Kidney glomerular epithelial cell (primary cell): ENCODE results near the gene ITPK1.
"Not testable (repeated sequence)": the region's sequence is repeated elsewhere in the genome, so short reads cannot be mapped to it uniquely, and the experiment has no call there.

ENCODE experiments used
- DNase-seq: peaks from one replicate; lab custom pipeline; 2025; lab: John Stamatoyannopoulos, UW

ITPK1 gene

DNA sequence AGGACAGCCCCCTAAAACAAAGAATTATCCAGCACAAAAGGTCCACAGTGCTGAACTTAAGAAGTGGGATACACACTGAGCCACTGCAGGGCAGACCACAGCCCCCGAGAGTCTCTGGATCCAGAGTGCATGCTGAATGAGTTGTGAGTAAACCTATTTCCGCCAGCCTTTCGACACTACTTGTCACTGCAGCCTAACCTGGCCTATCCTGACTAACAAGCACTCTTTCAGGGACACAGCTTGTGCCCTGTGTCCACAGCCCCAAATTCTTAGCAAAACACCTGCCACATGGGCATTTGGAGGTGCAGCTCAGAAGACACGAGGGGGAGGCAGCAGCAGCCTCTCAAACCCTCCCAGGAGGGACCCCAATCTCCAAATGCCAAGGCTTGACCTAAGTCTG lies 31.3 kb downstream of the ITPK1 start:
- DNase-seq: no peak

DNA sequence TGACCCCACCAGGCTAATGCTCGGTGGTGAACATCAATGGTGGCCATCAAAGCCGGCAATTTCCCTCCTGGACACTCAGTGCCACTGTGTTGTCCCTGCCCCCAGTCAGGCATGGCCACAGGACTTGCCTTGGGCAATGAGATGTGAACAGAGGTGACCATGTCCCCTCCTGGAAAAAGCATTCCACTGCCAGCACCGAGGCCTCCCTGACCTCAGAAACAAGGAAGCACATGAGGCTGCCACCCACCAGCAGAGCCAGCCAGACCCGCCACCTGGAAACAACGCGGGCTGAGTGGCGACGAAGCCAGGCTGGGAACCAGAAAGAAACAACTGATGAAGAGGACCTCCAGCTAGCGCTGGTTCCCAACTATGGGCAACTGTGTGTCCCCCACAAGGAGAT lies 31.8 kb downstream of the ITPK1 start:
- no peak for DNase-seq

DNA sequence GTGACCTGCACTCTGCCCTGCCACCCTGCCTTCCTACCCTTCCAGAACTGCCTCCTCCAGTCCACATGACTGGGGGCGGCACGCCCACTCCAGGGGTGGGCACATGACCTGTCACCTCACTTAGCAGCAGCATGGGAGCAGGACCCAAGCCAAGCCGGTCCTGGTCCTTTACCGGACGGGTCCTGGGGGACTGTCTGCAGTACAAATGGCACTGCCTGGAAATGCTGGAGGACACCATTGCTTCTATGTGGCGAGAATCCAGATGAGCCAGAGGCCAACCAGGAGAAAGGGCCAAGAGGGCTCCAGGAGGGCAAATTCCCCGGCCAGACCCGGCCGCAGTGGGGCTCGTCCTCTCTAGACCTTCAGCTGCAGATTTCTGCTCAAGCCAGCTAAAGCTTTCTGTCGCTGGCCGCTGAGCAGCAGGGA lies 33.1 kb downstream of the ITPK1 start:
- no peak for DNase-seq

DNA sequence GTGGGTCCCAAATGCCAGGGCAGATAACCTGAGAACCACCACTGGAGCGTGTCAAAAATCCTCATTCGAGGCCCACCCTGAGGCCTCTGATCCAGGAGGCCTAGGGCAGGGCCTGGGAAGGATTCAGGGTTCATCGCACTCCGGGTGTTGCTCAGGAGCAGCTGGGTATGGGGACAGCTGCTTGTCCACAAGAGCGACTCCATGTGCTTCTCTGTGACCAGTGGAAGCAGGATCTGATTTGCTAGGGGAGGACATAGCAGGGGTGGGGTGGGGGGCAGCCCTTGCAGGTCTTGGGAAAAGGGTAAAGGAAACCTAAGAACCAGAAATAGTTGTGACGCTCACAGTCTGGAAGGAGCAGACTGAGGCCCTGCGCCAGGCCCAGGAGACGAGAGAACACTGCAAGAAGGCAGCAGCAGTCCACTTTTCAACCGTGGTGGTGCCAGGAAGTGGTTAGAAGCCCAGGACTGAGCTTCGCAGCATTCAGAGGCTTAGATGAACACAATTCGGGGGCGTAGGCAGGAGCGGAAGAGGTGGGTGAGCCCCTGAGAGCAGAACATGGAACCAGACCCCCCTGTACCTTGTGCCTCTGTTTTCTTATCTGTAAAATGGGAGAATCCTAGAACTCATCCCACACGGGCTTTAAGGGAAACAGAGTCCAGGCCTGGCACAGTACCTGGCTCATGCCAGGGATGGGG lies 33.7 kb downstream of the ITPK1 start:
- no peak for DNase-seq

DNA sequence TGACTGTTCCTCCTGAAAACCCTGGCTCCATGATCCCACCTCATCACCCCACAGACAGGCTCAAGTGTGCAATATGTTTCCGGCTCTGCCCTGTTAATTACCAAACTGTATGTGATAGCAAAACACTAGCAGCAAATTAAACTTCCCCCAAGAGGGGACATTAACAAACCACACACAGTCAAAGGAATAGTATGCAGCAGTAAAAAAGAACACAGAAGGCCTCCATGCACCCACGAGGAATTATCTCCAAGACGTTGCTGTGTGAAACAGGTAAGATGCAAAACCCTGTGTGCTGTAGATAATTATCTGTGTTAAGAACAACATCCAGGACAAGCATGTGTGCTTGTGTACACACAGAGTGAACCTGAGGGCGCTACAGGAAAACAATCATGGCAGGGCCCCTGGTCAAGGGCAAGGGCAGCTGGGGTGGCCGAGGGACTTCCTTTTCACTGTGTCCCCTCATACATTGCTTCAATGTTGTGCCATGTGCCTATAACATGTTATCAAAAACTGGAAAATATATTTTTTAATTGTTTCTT lies 35.8 kb downstream of the ITPK1 start:
- no peak for DNase-seq

DNA sequence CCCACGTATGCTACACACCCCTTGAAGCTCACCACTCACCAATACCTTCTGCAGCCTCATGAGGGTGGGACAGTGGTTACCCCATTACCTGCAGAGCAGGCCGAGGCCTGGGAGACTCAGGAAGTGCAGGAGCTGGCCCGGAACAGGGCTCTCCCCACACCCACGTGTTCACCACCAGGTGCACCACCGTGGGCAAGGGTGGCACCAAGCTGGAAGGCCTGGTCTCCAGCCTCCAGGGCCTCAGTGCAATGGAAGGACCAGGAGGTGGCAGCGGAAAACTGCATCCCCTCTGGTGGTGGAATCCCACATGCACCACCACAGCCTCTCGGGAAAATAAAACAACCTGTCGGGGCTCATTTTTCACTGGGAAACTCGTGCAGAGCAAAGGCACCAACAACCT lies 36.4 kb downstream of the ITPK1 start:
- DNase-seq: no peak

DNA sequence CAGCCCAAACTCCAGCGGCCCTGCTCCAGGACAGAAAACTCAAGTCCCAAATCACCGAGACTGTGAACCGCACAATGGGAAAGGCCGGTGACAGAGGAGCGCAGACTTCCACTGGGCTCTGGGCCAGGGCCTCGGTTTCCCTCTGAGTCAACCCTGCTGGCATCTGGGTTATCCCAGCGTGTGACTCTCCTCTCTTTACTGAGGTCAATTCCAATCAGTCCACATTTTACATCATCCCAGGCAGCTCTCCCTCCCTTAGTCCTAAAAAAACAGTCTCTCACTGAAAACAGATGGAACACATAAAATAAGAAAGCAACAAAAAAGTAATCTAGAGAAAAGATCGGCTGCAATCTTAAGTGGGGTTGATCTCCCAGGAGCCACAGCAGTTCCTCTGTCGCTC lies 36.9 kb downstream of the ITPK1 start:
- no peak for DNase-seq

DNA sequence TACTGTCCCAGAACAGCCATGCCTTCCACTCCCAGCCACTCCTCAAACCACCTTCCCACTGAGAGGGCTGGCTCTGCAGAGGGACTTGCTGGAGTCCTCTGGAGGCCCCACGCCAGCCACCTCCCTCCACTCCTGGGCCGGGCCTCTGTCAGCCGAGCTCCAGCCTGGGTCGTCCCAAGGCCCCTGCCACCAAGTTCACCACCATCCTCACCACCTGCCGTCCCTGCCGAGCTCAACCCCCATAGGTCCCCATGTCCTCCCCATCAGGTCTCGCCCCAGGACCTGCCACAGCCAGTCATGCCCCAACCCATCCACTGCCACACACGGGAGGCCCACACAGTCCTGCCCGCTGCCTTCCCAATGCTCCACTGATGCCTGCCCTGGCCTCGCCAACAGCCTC lies 39.0 kb downstream of the ITPK1 start:
- no peak for DNase-seq

DNA sequence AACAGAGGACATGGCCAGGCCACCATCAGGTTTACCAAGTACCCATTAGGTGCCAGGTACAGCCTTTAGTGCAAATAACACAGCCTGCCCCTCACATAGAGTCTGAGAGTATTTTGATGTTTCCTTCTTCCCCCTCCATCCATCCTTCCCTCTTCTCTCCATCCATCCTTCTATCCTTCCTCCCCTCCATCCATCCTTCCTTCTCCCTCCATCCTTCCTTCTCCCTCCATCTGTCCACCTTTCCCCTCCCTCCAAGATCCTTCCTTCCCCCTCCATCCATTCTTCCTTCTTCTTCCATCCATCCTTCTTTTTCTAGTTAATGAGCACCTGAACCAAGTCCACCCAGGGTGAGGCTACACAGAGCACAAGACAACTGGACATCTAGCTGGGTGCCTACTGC lies 39.8 kb downstream of the ITPK1 start:
- no peak for DNase-seq

DNA sequence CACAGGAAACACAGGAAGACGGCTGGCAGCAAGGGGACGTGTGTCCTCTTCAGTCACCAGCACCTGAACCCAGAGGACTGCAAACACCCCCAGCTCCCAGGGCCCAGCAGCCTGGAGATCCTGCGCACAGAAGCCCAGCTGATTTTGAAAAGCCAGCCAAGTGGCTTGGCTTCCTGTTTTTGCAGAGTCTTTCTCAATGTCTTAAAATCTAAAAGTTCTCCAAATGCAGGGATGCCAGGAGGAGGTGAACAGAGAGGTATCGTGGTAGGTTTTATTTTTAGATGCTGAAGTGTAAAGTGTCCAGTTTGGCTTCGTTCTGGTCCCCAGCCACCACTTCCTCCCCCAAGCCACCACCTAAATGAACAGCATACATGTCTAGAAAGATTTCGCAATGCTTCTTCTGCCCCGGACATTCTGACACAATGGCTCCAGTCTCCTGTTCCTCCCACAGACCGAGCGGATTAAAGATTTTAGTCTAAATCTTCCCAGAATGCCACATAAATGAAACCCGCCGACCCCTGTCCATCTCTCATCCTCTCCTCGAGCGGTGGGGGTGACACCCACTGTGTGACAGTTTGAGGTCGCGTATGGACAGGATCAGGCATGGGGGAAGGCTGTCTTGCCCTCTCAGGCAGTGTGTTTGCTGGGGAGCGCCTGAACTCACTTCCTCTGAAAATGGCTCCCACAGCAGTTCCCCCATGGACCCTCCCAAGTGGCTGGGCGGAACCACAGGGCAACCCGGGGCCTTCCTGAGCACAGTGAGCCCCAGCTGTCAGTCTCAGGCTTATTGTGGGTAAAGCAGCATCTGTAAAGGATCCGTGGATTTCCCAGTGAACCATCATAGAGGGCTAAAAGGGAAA lies 41.6 kb downstream of the ITPK1 start:
- DNase-seq: no peak

DNA sequence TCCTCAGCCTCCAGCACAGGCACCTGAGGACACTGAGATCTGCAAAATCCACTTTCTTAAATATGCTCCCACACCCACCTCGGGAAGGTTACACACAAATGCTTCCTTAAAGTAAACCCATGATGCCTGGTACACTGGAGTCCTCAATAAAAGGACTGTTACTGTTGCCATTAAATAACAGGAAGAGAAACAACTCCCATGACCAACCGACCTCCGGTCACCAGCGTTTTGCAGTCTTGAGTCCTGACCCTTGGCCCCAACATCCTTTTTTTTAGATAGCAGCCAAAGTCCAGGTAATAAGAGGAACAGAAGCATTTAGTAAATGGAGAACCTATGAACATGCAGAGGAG lies 42.4 kb downstream of the ITPK1 start:
- no peak for DNase-seq

DNA sequence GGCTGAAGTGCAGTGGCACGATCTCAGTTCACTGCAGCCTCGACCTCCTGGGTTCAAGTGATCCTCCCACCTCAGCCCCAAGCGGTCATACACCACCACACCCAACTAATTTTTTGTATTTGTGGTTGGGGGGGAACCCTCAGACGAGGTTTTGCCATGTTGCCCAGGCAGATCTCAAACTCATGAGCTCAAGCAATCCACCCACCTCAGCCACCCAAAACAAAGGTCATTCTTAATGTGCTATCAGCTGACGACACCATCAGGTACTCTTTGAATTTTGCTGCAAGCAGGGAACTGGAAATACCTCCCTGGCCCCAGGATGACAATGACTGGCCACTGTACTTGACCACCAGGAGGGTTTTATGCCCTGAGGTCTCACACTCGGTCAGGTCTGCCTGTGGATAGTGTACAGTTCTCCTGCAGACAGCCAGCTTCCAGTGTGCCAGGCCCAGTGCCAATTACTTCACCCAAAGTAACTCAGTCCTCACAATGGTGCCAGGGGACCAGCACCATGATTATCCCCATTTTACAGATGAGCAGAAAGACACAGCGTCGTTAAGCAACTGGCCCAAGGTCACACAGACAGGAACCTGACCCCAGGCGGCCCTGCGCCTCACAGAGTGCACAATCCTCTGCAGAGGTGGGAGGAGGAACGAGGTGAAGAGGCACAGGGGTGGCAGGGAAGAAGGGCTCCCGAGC lies 42.9 kb downstream of the ITPK1 start:
- DNase-seq: no peak

DNA sequence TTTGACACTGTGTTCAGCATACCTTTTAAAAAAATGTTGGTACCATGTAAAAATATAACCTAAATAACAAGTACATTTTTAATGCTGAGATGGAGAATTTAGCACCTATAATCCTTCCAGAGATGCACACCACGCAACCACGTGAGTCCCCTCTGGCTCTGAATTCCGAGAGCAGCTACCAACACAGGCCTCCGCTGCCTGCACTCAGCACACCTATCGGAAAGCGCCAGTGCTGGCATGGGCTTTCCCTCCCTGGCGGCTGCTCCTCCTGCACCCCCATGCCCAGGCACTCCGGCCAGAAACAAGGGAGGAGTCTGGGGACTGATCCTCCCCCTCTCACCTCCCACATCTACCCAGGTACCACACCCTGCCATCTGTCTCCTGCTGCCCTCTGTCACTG lies 47.0 kb downstream of the ITPK1 start:
- DNase-seq: no peak

DNA sequence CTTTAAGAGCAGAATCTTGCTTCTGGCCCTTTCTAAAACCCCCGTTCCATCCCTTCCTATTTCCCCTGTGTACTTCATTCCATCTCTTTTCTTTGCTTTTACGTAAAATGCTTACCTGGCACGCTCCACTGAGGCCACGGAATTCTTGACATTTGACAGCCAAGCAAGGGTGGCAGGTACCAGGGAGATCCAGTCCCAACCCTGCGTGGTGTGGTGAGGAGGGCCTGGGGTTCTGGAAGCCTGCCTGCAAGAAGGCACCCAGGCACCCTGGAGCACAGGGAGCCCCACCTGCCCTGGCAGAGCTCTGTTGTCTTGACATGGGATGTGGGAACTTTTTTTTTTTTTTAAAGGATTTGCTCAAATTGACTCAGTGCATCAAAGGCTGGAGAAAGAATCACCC lies 48.6 kb downstream of the ITPK1 start:
- peak; percentile 41 for DNase-seq

DNA sequence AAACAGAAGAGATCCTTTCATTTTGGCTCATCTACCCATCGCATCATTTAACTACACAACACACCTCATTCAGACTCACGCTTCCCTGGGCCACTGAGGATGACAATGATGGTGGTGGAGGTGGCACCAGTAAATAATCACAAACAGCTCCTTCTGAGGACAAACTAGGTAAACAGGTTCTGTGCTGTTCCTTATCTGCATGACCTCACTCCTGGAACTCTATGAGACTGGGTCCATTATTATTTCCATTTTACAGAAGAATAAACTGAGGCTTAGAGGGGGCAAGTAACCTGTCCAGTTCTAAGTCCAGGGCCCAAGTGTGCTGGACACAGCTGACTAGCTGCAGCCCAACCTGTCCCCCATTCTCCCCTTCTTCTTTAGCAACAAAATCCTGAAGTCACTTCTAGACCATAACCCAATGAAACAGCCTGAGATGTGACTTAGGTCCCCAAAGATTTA lies 50.4 kb downstream of the ITPK1 start:
- no peak for DNase-seq

DNA sequence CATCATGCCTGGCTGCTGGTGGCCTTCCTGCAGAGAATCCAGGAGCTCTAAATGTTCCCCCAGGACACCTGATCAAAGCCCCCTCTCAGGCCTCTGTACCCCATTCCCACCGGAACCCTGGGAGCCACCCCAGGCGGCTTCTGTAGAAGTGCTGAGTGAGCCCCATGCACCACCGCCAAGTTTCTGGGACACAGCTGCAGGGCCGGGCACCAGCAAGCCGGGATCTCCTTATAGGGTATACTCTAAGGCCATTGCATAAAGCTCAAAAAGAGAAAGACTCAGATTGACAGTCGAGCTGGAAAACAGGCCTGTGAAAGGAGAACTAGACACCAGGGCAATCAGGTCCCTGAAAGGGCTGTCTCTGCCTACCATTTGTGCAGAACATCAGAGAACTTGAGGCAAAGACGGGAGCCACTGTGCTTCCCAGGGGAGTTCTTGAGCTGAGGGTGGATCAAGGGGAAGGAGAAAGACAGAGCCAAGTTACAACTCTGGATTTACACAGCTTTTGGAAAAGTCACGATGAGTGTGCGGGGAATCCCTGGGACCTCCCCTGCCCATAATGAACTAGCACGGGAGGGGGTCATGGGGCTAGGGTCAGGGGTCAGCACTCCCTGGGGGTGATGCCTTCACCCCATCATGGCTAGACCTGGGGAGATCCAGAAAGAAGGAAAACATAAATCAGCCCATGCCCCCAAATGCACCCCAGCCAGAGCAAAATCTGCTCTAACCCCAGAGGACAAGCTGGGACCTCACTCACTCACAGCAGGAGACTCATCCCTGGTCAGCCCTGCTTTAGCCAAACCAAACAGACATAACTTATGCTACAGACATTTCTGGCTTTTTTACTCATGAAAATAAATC lies 51.1 kb downstream of the ITPK1 start:
- no peak for DNase-seq

DNA sequence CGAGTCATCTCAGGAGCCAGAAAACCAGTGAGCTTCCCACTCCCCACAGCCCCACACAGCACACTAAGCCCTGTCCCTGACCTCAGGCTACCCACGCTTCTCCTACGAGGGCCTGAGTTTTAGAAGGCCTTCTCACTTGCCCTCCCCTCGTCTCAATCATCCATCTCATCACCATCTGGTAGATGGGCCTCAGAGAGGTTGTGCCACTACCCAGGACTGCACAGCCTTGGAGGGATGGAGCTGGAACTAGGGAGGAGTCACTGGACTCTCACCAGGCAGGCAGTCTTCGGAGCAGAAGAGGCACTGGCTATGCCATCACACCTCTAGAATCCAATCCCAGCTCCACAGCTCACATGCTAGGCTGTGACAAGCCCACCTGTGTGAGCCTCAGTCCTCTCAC lies 52.3 kb downstream of the ITPK1 start:
- DNase-seq: no peak

DNA sequence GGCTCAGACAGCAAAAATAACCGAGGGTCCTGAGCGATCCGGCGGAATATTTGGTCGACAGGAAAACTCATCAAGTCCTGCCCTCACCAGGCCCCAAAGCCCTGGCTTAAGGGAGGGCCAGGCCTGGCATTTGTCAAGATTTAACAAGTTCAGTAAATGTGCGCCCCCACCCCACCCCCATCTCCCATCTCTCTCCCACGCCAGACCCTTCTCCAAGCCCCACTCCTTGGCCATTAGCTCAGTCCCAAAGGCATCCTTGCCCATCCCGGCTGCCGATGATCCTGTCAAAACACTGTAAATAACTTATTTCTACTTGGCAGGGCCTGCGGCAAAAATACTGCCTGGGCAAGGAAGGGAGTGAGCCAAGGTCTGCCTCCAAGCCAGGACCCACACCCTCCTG lies 52.8 kb downstream of the ITPK1 start:
- DNase-seq: no peak

DNA sequence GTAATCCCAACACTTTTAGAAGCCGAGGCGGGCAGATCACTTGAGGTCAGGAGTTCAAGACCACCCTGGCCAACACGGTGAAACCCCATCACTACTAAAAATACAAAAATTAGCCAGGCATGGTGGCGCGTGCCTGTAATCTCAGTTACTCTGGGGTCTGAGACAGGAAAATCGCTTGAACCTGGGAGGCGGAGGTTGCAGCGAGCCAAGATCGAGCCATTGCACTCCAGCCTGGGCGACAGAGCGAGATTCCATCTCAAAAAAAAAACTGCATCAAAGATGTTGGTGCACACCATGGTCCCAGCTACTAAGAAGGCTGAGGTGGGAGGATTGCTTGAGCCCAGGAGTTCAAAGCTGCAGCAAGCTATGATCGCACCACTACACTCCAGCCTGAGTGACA lies 53.7 kb downstream of the ITPK1 start:
- not testable (repeated sequence) for DNase-seq

DNA sequence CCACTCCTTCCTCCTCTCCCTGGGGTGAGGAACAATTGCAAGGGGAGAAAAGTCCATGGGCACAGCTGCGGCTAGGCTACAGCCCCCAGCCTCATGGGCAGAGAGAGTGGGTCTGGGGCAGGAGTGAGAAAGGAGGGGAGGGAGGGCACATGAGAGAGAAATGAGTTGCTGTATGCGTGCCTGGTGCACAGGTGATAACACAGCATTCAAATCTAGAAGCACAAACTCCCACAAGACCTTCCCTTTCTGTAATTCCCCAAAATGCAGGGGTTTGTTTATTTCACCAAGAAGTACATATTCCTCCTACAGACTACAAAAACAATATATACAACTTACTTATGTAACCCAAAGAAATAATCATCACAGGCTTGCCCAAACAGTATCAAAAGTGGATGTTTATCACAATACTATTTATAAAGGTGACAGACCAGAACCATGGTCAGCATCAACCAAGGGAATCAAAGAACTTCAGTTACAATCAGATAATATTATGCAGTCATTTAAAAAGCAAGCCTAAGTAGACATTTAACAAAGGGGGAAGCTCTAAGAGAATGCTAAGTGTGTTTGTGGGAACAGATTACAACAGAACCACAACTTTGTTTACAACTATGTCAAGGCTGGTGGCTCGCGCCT lies 54.2 kb downstream of the ITPK1 start:
- DNase-seq: no peak

DNA sequence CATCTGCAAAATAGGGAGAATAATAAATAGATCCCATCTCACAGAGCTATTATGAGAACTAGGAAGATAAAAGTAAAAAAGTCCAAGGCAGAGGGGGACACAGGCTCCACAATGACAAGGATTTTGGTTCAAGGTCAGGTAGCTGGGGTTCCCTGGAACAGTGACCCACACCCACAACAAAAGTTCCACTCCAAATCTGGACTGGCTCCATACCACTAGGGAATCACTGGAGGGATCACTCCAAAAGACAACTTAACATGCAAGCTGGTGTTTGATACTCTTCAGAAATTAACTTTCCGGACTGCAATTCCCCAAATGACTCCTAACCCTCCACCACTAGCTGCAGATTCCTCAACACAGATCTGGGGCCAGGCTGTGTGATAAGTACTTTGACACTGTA lies 54.9 kb downstream of the ITPK1 start:
- no peak for DNase-seq
